Measurements from ENCODE around the gene CCNB1IP1.
"Not testable (repeated sequence)": the region's sequence is repeated elsewhere in the genome, so short reads cannot be mapped to it uniquely, and the experiment has no call there.

CCNB1IP1 gene

GRCh38 chr14:20376071-20376588, 43.1 kb upstream of the CCNB1IP1 start:
- TF ChIP-seq CTCF (conservative IDR thresholded peaks at IDR 0.05; ENCODE audit: control insufficient read depth, insufficient read depth, low read depth, low read length): no peak
- DNase-seq (ENCODE audit: low read depth): no peak
- H3K4me3 ChIP-seq (ENCODE audit: control insufficient read depth, low read depth, low read length): no peak overlapping the region

- no peak overlapping the region for H3K4me3 ChIP-seq (ENCODE audit: control insufficient read depth, low read depth, low read length)
- no peak for TF ChIP-seq CTCF (conservative IDR thresholded peaks at IDR 0.05; ENCODE audit: control insufficient read depth, insufficient read depth, low read depth, low read length)
- no peak for DNase-seq (ENCODE audit: low read depth)
Observed at GRCh38 chr14:20375471-20375870, 42.4 kb upstream of the CCNB1IP1 start.

GRCh38 chr14:20372796-20373195, 39.7 kb upstream of the CCNB1IP1 start:
- DNase-seq (ENCODE audit: low read depth): no peak
- H3K4me3 ChIP-seq (ENCODE audit: control insufficient read depth, low read depth, low read length): no peak overlapping the region
- no peak for TF ChIP-seq CTCF (conservative IDR thresholded peaks at IDR 0.05; ENCODE audit: control insufficient read depth, insufficient read depth, low read depth, low read length)

- no peak for DNase-seq (ENCODE audit: low read depth)
- no peak for TF ChIP-seq CTCF (conservative IDR thresholded peaks at IDR 0.05; ENCODE audit: control insufficient read depth, insufficient read depth, low read depth, low read length)
- no peak overlapping the region for H3K4me3 ChIP-seq (ENCODE audit: control insufficient read depth, low read depth, low read length)
Observed at GRCh38 chr14:20365928-20366327, 32.8 kb upstream of the CCNB1IP1 start.

- DNase-seq (ENCODE audit: low read depth); H3K4me3 ChIP-seq (ENCODE audit: control insufficient read depth, low read depth, low read length): not testable (repeated sequence)
Observed at GRCh38 chr14:20358474-20358873, 25.4 kb upstream of the CCNB1IP1 start.

- no peak overlapping the region for H3K4me3 ChIP-seq (ENCODE audit: control insufficient read depth, low read depth, low read length)
- DNase-seq (ENCODE audit: low read depth): peak; percentile 13
- no peak for TF ChIP-seq CTCF (conservative IDR thresholded peaks at IDR 0.05; ENCODE audit: control insufficient read depth, insufficient read depth, low read depth, low read length)
Observed at GRCh38 chr14:20356422-20356821, 23.3 kb upstream of the CCNB1IP1 start.

DNA sequence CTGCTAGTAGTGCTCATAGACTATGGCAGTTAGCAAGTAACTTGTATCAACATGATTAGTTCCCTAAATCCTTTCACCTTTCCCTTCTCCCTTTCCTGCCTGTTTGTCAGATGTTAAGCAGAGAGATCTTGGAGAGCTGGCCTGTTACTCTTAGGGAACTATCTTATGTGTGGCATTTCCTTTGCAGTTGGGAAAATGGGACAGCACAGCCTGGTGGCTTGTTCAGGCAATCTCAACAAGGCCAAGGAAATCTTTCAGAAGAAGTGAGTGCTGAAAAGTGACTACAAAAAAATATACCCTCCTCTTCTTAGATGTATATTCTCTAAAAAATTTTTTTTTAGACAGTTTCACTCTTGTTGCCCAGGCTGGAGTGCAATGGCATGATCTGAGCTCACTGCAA, 17.8 kb upstream of the CCNB1IP1 start:
- peak; percentile 20 for DNase-seq (ENCODE audit: low read depth)
- TF ChIP-seq CTCF (conservative IDR thresholded peaks at IDR 0.05; ENCODE audit: control insufficient read depth, insufficient read depth, low read depth, low read length): peak; percentile 31
- no peak overlapping the region for H3K4me3 ChIP-seq (ENCODE audit: control insufficient read depth, low read depth, low read length)
